GM23338 (cell line): Measurements from ENCODE around the gene GLB1L3.

Experiments
- CTCF ChIP-seq, 2 experiments: fragments of 200-600 bp in 1 of 2; sonication (generic) in 1 of 2; conservative IDR thresholded peaks; 2 replicates each; pipeline versions ENCODE4 v1.5.1 to v1.6.1; 2016 to 2017; ENCODE audit warnings: antibody characterized with exemption in 2 of 2, low read depth in 2 of 2, mild to moderate bottlenecking in 2 of 2, moderate library complexity in 1 of 2
- EZH2 ChIP-seq: fragments of 200-600 bp; sonication (generic); IDR thresholded peaks from one replicate; pipeline ENCODE4 v1.8.0; 2017; ENCODE audit warnings: antibody characterized with exemption, mild to moderate bottlenecking, low read depth; ENCODE audit not compliant: unreplicated experiment
- EZH2phosphoT487 ChIP-seq: fragments of 200-600 bp; sonication (generic); IDR thresholded peaks from one replicate; pipeline ENCODE4 v1.8.1; 2018; ENCODE audit warnings: antibody characterized with exemption; ENCODE audit not compliant: unreplicated experiment
- NANOG ChIP-seq: IDR thresholded peaks from 2 replicates; pipeline ENCODE4 v1.6.1; 2016; ENCODE audit warnings: antibody characterized with exemption, borderline replicate concordance
- POLR2AphosphoS5 ChIP-seq: IDR thresholded peaks from 2 replicates; pipeline ENCODE4 v1.6.1; 2016; ENCODE audit warnings: antibody characterized with exemption, low read depth
- ZNF114 ChIP-seq: fragments of 250-450 bp; sonication (Bioruptor Pico); IDR thresholded peaks from 2 replicates; pipeline ENCODE4 v1.5.0; 2020; ENCODE audit warnings: mild to moderate bottlenecking, moderate library complexity

GRCh38 chr11:134356656-134357544 lies 80.7 kb downstream of the GLB1L3 start:
- TF ChIP-seq CTCF (conservative IDR thresholded peaks at IDR 0.05; ENCODE audit: low read depth in 2 of 2) (no peak), NANOG (no peak), POLR2AphosphoS5 (no peak), ZNF114 (CRISPR knock-in tag) (no peak), EZH2phosphoT487 (no peak), EZH2 (no peak)
